Neural cell (in vitro differentiated cells): ENCODE results near the gene PUM2. TPM values are rescaled to one million over a fixed set of nuclear protein-coding genes. Genes with fewer than 3 reads are reported as not detected.

Experiments used
- H2AFZ ChIP-seq: fragments of 200-600, 300-800 bp; sonication (generic), shearing (Covaris generic); 2 replicates; pipeline ENCODE4 v1.6.0; 2014; ENCODE audit warnings: low read depth, mild to moderate bottlenecking, antibody characterized with exemption, low read length, moderate library complexity
- H3F3A ChIP-seq: fragments of 200-600 bp; shearing (Covaris generic); 2 replicates; pipeline ENCODE4 v1.6.1; 2016; ENCODE audit warnings: mild to moderate bottlenecking, moderate library complexity, mixed read lengths, antibody characterized with exemption, low read length; ENCODE audit not compliant: insufficient read depth, poor library complexity, severe bottlenecking
- H3K27ac ChIP-seq: fragments of 200-600, 300-800 bp; sonication (generic), shearing (Covaris generic); 2 replicates; pipeline ENCODE4 v1.5.1; 2014; ENCODE audit warnings: mild to moderate bottlenecking, low read length, moderate library complexity
- H3K27me3 ChIP-seq: fragments of 300-800, 200-600 bp; sonication (generic), shearing (Covaris generic); 2 replicates; pipeline ENCODE4 v1.6.0; 2014; ENCODE audit warnings: mild to moderate bottlenecking, low read depth, low read length, moderate library complexity; ENCODE audit not compliant: insufficient read depth
- H3K36me3 ChIP-seq: fragments of 300-800, 200-600 bp; sonication (generic), shearing (Covaris generic); 2 replicates; pipeline ENCODE4 v1.5.1; 2014; ENCODE audit warnings: mild to moderate bottlenecking, antibody characterized with exemption, low read length, moderate library complexity; ENCODE audit not compliant: insufficient read depth
- H3K4me2 ChIP-seq: fragments of 300-800, 200-600 bp; sonication (generic), shearing (Covaris generic); 2 replicates; pipeline ENCODE4 v1.6.0; 2014; ENCODE audit warnings: mild to moderate bottlenecking, low read length
- H3K4me3 ChIP-seq: fragments of 300-800, 200-600 bp; sonication (generic), shearing (Covaris generic); 2 replicates; pipeline ENCODE4 v1.5.1; 2014; ENCODE audit warnings: mild to moderate bottlenecking, low read length, moderate library complexity
- H3K79me2 ChIP-seq: fragments of 200-600 bp; shearing (Covaris generic); replicated peaks from 2 replicates; pipeline ENCODE4 v1.6.0; 2014; ENCODE audit warnings: mild to moderate bottlenecking, low read length, moderate library complexity; ENCODE audit not compliant: insufficient read depth
- H3K9ac ChIP-seq: fragments of 300-800, 200-600 bp; sonication (generic), shearing (Covaris generic); 2 replicates; pipeline ENCODE4 v1.6.1; 2016; ENCODE audit warnings: mild to moderate bottlenecking, low read length, mixed read lengths
- H3K9me2 ChIP-seq: fragments of 200-600 bp; shearing (Covaris generic); 2 replicates; pipeline ENCODE4 v1.6.1; 2016; ENCODE audit warnings: mild to moderate bottlenecking, low read length, mixed read lengths; ENCODE audit not compliant: insufficient read depth
- H3K9me3 ChIP-seq: fragments of 200-600, 300-800 bp; sonication (generic), shearing (Covaris generic); 2 replicates; pipeline ENCODE4 v1.6.1; 2016; ENCODE audit warnings: mild to moderate bottlenecking, mixed run types, low read length, moderate library complexity, mixed read lengths
- H4K20me1 ChIP-seq: fragments of 200-600 bp; shearing (Covaris generic); 2 replicates; pipeline ENCODE4 v1.6.1; 2016; ENCODE audit warnings: mild to moderate bottlenecking, mixed run types; ENCODE audit not compliant: insufficient read depth
- EP300 ChIP-seq: fragments of 450-650 bp; conservative IDR thresholded peaks from 2 replicates; pipeline ENCODE4 v1.6.1; 2014; ENCODE audit warnings: antibody characterized with exemption, mild to moderate bottlenecking, moderate library complexity; ENCODE audit not compliant: poor library complexity, severe bottlenecking
- EZH2 ChIP-seq: fragments of 200-600, 300-800 bp; shearing (Covaris generic), sonication (generic); IDR thresholded peaks from 2 replicates; pipeline ENCODE4 v1.6.1; 2014; ENCODE audit warnings: antibody characterized with exemption, low read length, borderline replicate concordance, mild to moderate bottlenecking; ENCODE audit not compliant: insufficient read depth, poor library complexity, severe bottlenecking
- MXI1 ChIP-seq: fragments of 450-650 bp; conservative IDR thresholded peaks from 2 replicates; pipeline ENCODE4 v1.6.1; 2014; ENCODE audit warnings: antibody characterized with exemption, mild to moderate bottlenecking; ENCODE audit not compliant: poor library complexity, severe bottlenecking
- POLR2AphosphoS5 ChIP-seq: IDR thresholded peaks from 2 replicates; pipeline ENCODE4 v1.6.1; 2012
- RAD21 ChIP-seq: fragments of 450-650 bp; conservative IDR thresholded peaks from 2 replicates; pipeline ENCODE4 v1.6.1; 2014; ENCODE audit warnings: antibody characterized with exemption, mild to moderate bottlenecking, moderate library complexity
- SMC3 ChIP-seq: fragments of 450-650 bp; conservative IDR thresholded peaks from 2 replicates; pipeline ENCODE4 v1.6.1; 2014; ENCODE audit warnings: antibody characterized with exemption, mild to moderate bottlenecking, moderate library complexity; ENCODE audit not compliant: poor library complexity
- TAF1 ChIP-seq: IDR thresholded peaks from 2 replicates; pipeline ENCODE4 v1.6.1; 2012; ENCODE audit warnings: low read depth
- polyA plus RNA-seq: library from polyadenylated mRNA; depleted of rRNA; stranded (reverse); fragments of >200 nt; gene quantifications from 2 replicates; pipeline ENCODE4 v1.2.3, GENCODE V29; 2014
- TF ChIP-seq, protein P1 (sequence below): IDR thresholded peaks from 2 replicates; pipeline ENCODE4 v1.6.1; 2012; ENCODE audit warnings: borderline replicate concordance
- TF ChIP-seq, protein P2 (sequence below): fragments of 450-650 bp; IDR thresholded peaks from 2 replicates; pipeline ENCODE4 v1.5.1; 2014; ENCODE audit warnings: antibody characterized with exemption, mild to moderate bottlenecking, moderate library complexity; ENCODE audit not compliant: poor library complexity, severe bottlenecking

PUM2 gene
- polyA plus RNA-seq, 1 donor from 2014 or later = 37.0 TPM

DNA sequence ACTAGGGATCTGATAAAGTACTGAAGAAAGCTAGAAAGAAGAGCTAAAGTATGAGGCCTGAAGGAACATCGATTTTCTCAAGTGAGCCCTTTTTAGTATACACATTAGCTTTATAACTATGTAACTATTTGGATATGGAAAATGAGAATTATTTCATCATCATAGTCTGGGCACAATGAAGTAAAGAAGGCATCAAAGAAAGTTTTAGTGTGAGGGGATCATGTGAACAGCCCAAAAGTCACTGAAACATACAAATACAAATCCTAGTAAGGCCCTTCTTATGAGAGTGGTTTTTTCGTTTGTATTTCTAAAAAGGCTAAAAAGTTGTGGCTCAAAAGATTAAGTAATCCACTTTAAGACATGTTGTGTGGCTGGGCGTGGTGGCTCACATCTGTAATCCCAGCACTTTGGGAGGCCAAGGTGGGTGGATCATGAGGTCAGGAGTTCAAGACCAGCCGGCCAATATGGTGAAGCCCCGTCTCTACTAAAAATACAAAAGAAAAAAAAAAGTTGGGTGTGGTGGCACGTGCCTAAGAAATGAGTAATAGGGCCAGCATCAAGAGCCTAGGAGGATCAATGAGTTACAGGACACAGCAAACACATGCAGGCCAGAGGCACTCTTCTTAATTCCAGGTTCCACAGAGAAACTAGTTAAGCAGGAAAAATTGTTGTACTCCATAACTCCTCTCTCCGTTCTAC lies 61.9 kb downstream of the PUM2 start:
- Histone ChIP-seq H3K79me2 (peaks cover 4% of the 10 kb centered on the region), H4K20me1 (no peaks in the 10 kb centered on the region), H3K9me2 (no peaks in the 10 kb centered on the region), H3K27ac (no peak overlapping the region), H3K4me2 (no peak overlapping the region), H3K4me3 (no peak overlapping the region), H2AFZ (no peak overlapping the region), H3K27me3 (no peaks in the 10 kb centered on the region), H3K9ac (no peak overlapping the region), H3F3A (peaks cover 1% of the 10 kb centered on the region), H3K36me3 (peaks cover under 1% of the 10 kb centered on the region), H3K9me3 (no peaks in the 10 kb centered on the region)
- TF ChIP-seq TAF1 (no peak), SMC3 (no peak), RAD21 (no peak), EP300 (no peak), EZH2 (no peak), MXI1 (no peak), POLR2AphosphoS5 (no peak)
- TF ChIP-seq, protein P1, sequence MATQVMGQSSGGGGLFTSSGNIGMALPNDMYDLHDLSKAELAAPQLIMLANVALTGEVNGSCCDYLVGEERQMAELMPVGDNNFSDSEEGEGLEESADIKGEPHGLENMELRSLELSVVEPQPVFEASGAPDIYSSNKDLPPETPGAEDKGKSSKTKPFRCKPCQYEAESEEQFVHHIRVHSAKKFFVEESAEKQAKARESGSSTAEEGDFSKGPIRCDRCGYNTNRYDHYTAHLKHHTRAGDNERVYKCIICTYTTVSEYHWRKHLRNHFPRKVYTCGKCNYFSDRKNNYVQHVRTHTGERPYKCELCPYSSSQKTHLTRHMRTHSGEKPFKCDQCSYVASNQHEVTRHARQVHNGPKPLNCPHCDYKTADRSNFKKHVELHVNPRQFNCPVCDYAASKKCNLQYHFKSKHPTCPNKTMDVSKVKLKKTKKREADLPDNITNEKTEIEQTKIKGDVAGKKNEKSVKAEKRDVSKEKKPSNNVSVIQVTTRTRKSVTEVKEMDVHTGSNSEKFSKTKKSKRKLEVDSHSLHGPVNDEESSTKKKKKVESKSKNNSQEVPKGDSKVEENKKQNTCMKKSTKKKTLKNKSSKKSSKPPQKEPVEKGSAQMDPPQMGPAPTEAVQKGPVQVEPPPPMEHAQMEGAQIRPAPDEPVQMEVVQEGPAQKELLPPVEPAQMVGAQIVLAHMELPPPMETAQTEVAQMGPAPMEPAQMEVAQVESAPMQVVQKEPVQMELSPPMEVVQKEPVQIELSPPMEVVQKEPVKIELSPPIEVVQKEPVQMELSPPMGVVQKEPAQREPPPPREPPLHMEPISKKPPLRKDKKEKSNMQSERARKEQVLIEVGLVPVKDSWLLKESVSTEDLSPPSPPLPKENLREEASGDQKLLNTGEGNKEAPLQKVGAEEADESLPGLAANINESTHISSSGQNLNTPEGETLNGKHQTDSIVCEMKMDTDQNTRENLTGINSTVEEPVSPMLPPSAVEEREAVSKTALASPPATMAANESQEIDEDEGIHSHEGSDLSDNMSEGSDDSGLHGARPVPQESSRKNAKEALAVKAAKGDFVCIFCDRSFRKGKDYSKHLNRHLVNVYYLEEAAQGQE = no peak
- TF ChIP-seq, protein P2, sequence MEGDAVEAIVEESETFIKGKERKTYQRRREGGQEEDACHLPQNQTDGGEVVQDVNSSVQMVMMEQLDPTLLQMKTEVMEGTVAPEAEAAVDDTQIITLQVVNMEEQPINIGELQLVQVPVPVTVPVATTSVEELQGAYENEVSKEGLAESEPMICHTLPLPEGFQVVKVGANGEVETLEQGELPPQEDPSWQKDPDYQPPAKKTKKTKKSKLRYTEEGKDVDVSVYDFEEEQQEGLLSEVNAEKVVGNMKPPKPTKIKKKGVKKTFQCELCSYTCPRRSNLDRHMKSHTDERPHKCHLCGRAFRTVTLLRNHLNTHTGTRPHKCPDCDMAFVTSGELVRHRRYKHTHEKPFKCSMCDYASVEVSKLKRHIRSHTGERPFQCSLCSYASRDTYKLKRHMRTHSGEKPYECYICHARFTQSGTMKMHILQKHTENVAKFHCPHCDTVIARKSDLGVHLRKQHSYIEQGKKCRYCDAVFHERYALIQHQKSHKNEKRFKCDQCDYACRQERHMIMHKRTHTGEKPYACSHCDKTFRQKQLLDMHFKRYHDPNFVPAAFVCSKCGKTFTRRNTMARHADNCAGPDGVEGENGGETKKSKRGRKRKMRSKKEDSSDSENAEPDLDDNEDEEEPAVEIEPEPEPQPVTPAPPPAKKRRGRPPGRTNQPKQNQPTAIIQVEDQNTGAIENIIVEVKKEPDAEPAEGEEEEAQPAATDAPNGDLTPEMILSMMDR = no peak

DNA sequence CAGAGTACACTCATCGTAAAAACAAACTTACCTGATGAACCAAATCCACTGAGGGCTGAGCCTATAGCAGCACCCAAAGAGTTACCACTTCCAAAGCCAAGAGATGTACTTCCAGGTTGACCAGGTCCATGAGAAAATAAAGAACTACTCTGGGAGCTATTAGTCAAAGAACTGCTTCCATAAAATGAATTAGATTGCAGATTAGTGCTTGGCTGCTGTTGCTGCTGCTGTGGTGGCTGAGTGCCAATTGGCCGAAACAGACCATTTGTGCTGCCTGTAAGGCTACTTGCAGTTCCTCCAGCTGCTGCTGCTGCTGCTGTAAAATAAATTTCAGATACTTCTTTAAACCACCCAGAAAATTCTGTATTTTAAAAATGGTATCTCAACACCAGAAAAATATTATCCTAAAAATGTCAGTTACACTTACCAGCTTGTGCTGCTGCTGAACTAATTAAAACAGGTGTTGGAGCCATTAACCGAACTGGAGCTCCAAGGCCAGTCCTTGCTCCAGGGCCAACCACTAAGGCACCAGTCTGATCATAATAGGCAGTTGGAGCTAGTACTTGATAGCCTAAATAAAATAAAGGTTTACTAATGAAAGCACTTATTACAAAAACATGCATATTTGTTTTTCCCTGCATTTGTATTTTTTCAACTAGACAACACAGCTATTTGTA lies 67.6 kb downstream of the PUM2 start:
- no peaks in the 10 kb centered on the region for H4K20me1 ChIP-seq
- H2AFZ ChIP-seq = no peak overlapping the region
- peaks cover 8% of the 10 kb centered on the region for H3K79me2 ChIP-seq
- no peaks in the 10 kb centered on the region for H3K27me3 ChIP-seq
- peaks cover 15% of the 10 kb centered on the region for H3K36me3 ChIP-seq
- H3K4me3 ChIP-seq = no peak overlapping the region
- H3K4me2 ChIP-seq = no peak overlapping the region
- no peaks in the 10 kb centered on the region for H3K9me3 ChIP-seq
- no peak overlapping the region for H3K27ac ChIP-seq
- H3K9me2 ChIP-seq = no peaks in the 10 kb centered on the region
- H3K9ac ChIP-seq = no peak overlapping the region
- no peaks in the 10 kb centered on the region for H3F3A ChIP-seq
- TF ChIP-seq, protein P1 = no peak
- TF ChIP-seq TAF1 (no peak), EP300 (no peak), MXI1 (no peak), EZH2 (no peak), POLR2AphosphoS5 (no peak), RAD21 (no peak), SMC3 (no peak)
- TF ChIP-seq, protein P2 = no peak
